Thyroid gland (tissue), 4 donors: Measurements from ENCODE around the gene DCAF6.

Experiments
- POLR2A ChIP-seq, 2 donors: fragments of 450-650 bp; IDR thresholded peaks; one replicate each; pipeline ENCODE4 v1.6.1; 2017; ENCODE audit warnings: antibody characterized with exemption in 2 of 2, mild to moderate bottlenecking in 2 of 2, moderate library complexity in 1 of 2
- TF ChIP-seq, protein P1 (sequence below), 6 experiments: fragments of 200-600 bp in 3 of 6; fragments of 450-650 bp in 3 of 6; sonication (generic) in 3 of 6; IDR thresholded peaks; one replicate each; pipeline ENCODE4 v1.5.1; 2016 to 2019; ENCODE audit warnings: antibody characterized with exemption in 6 of 6, mild to moderate bottlenecking in 2 of 6, inconsistent platforms in 1 of 6, moderate library complexity in 1 of 6

DNA sequence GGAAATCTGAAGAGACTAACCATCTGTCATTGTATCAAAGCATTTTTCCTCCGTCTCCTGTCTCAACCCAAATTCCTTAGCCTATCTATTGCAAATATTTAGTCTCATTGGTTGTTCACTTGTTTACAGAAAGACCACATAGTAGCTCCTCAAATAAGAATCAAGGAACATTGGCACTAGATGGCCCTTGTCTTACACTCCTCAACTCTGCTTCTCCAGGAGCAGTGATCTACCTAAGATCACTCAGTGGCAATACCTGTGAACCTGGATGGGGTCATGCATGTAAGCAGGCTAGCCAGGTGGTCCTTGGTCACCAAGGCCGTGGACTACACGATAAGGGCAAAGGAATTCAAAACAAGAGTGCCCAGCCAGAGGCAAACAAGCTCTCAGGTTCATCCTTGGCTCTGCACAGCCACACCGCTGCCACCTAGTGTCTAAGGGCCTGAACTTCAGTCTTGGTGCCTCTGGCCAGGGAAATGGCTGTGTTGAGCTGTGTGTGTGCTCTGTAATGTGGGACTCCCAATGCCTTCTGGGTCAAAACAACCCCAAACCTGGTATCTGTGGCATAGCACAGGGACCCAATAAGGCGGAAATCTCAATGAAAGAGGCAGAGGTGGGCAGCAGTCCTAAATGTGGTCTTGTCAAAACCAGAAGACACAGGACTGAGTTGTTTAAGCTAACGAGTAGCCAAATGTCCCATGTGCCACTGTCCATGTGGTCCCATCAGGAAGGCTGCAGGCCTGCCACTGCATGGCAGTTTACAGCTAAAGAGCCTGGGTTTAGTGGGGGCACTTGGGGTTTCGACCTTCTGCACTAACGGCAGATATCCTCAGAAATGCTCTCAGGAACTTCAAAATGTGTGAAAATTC is 145.8 kb downstream of the DCAF6 start:
- TF ChIP-seq POLR2A (IDR thresholded peaks at IDR 0.05) = no peak
- TF ChIP-seq, protein P1, sequence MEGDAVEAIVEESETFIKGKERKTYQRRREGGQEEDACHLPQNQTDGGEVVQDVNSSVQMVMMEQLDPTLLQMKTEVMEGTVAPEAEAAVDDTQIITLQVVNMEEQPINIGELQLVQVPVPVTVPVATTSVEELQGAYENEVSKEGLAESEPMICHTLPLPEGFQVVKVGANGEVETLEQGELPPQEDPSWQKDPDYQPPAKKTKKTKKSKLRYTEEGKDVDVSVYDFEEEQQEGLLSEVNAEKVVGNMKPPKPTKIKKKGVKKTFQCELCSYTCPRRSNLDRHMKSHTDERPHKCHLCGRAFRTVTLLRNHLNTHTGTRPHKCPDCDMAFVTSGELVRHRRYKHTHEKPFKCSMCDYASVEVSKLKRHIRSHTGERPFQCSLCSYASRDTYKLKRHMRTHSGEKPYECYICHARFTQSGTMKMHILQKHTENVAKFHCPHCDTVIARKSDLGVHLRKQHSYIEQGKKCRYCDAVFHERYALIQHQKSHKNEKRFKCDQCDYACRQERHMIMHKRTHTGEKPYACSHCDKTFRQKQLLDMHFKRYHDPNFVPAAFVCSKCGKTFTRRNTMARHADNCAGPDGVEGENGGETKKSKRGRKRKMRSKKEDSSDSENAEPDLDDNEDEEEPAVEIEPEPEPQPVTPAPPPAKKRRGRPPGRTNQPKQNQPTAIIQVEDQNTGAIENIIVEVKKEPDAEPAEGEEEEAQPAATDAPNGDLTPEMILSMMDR (IDR thresholded peaks at IDR 0.05) = peak; percentile 42 to 87 (median 80)
